Esophagus muscularis mucosa (tissue), 3 donors: ENCODE measurements around the gene SLC23A2.

ENCODE experiments used
- POLR2A ChIP-seq: fragments of 450-650 bp; IDR thresholded peaks from one replicate; pipeline ENCODE4 v1.6.1; 2017; ENCODE audit warnings: antibody characterized with exemption, moderate library complexity, mild to moderate bottlenecking, low read depth
- POLR2AphosphoS5 ChIP-seq, 2 donors: sonication (generic); formaldehyde crosslinking; IDR thresholded peaks; one replicate each; pipeline ENCODE4 v1.6.1; 2017; ENCODE audit warnings: antibody characterized with exemption in 2 of 2
- TF ChIP-seq, protein P1 (sequence below), 3 experiments: fragments of 200-600 bp in 2 of 3; fragments of 450-650 bp in 1 of 3; sonication (generic) in 2 of 3; IDR thresholded peaks; one replicate each; pipeline ENCODE4 v1.5.1; 2017 to 2019; ENCODE audit warnings: antibody characterized with exemption in 3 of 3, mild to moderate bottlenecking in 2 of 3, moderate library complexity in 1 of 3

DNA sequence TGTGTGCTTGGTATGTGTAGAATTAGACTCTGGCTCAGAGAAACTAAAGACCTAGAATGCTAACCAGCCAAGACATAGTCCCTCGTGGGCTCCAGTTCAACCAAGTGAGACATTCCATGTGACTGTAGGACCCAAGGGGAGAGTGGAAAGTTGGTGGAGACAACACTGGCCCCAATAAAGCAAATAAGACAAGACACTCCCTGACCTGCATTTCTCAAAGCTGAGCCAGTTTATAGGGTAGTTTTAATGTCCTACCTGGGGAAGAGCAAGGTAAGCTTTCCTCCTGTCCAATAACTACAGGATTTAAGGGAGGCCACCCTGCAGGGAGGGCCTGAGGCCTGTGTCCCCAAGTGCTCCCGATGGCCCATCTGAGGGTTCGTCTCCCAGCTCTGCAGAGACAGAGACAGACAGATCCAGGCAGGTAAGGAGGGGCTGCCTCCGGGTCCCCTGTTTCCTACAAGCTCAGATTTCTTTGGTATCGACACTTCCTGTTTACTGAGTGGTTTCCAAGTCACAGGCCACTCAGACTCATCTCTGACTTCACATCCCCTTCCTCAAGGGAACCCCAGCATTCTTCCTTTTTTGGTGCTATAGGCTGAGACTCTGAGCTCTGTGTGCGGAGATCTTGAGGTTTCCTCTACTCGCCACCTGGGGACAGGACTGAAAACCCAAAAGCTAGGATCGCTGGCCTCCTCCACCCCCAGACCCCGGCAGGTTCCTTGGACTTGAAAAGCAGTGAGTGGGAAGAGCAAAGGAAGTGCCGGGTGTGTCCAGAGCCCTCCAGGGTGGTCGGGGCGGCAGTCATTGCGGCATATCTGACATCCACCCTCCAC, 187.2 kb downstream of the SLC23A2 start:
- peak; percentile 40 to 56 for TF ChIP-seq POLR2AphosphoS5 (IDR thresholded peaks at IDR 0.05)
- TF ChIP-seq, protein P1, sequence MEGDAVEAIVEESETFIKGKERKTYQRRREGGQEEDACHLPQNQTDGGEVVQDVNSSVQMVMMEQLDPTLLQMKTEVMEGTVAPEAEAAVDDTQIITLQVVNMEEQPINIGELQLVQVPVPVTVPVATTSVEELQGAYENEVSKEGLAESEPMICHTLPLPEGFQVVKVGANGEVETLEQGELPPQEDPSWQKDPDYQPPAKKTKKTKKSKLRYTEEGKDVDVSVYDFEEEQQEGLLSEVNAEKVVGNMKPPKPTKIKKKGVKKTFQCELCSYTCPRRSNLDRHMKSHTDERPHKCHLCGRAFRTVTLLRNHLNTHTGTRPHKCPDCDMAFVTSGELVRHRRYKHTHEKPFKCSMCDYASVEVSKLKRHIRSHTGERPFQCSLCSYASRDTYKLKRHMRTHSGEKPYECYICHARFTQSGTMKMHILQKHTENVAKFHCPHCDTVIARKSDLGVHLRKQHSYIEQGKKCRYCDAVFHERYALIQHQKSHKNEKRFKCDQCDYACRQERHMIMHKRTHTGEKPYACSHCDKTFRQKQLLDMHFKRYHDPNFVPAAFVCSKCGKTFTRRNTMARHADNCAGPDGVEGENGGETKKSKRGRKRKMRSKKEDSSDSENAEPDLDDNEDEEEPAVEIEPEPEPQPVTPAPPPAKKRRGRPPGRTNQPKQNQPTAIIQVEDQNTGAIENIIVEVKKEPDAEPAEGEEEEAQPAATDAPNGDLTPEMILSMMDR (IDR thresholded peaks at IDR 0.05) = no peak
- TF ChIP-seq POLR2A = no peak
